Esophagus muscularis mucosa (tissue), 4 donors: ENCODE measurements around the gene ACACB.

Source experiments
- CTCF ChIP-seq, 3 experiments: fragments of 200-600 bp in 2 of 3; fragments of 450-650 bp in 1 of 3; sonication (generic) in 2 of 3; IDR thresholded peaks; one replicate each; pipeline ENCODE4 v1.5.1; 2017 to 2019; ENCODE audit warnings: antibody characterized with exemption in 3 of 3, mild to moderate bottlenecking in 2 of 3, moderate library complexity in 1 of 3
- EP300 ChIP-seq: sonication (generic); formaldehyde crosslinking; IDR thresholded peaks from one replicate; pipeline ENCODE4 v1.6.1; 2017; ENCODE audit warnings: antibody characterized with exemption
- POLR2A ChIP-seq: fragments of 450-650 bp; IDR thresholded peaks from one replicate; pipeline ENCODE4 v1.6.1; 2017; ENCODE audit warnings: antibody characterized with exemption, moderate library complexity, mild to moderate bottlenecking, low read depth
- POLR2AphosphoS5 ChIP-seq, 2 donors: sonication (generic); formaldehyde crosslinking; IDR thresholded peaks; one replicate each; pipeline ENCODE4 v1.6.1; 2017; ENCODE audit warnings: antibody characterized with exemption in 2 of 2

- TF ChIP-seq CTCF (IDR thresholded peaks at IDR 0.05): no peak
- TF ChIP-seq POLR2A: no peak
- no peak for TF ChIP-seq EP300
- TF ChIP-seq POLR2AphosphoS5 (IDR thresholded peaks at IDR 0.05): no peak
Measured at GRCh38 chr12:109278912-109279311, 162.5 kb downstream of the ACACB start.
